GM23248 (cell line): ENCODE measurements around the gene DAB1. TPM values are rescaled to one million over a fixed set of nuclear protein-coding genes. Genes with fewer than 3 reads are reported as not detected.

ENCODE experiments used
- DNase-seq: peaks from one replicate; pipeline ENCODE4 v3.0.0-alpha.2; 2015
- H2AFZ ChIP-seq: fragments of 200-600 bp; sonication (generic); 2 replicates; pipeline ENCODE4 v1.6.1; 2016; ENCODE audit warnings: antibody characterized with exemption
- H3F3A ChIP-seq: fragments of 200-600 bp; sonication (generic); 2 replicates; pipeline ENCODE4 v1.6.1; 2016; ENCODE audit warnings: mild to moderate bottlenecking, antibody characterized with exemption, mixed run types; ENCODE audit not compliant: insufficient read depth
- H3K27ac ChIP-seq: fragments of 200-600 bp; sonication (generic); 2 replicates; pipeline ENCODE4 v1.5.1; 2016; ENCODE audit warnings: mild to moderate bottlenecking
- H3K27me3 ChIP-seq: fragments of 200-600 bp; sonication (generic); replicated peaks from 2 replicates; pipeline ENCODE4 v1.6.1; 2016; ENCODE audit warnings: mild to moderate bottlenecking; ENCODE audit not compliant: insufficient read depth
- H3K36me3 ChIP-seq: fragments of 200-600 bp; sonication (generic); 2 replicates; pipeline ENCODE4 v1.6.1; 2016; ENCODE audit warnings: low read depth, mild to moderate bottlenecking
- H3K4me1 ChIP-seq: fragments of 200-600 bp; sonication (generic); 2 replicates; pipeline ENCODE4 v1.6.1; 2016; ENCODE audit warnings: mild to moderate bottlenecking; ENCODE audit not compliant: insufficient read depth
- H3K4me2 ChIP-seq: fragments of 200-600 bp; sonication (generic); one replicate; pipeline ENCODE4 v1.6.1; 2016; ENCODE audit warnings: mild to moderate bottlenecking; ENCODE audit not compliant: unreplicated experiment
- H3K4me3 ChIP-seq: fragments of 200-600 bp; sonication (generic); 2 replicates; pipeline ENCODE4 v1.5.1; 2016; ENCODE audit warnings: mild to moderate bottlenecking
- H3K79me2 ChIP-seq: fragments of 200-600 bp; sonication (generic); 2 replicates; pipeline ENCODE4 v1.6.1; 2016; ENCODE audit warnings: mild to moderate bottlenecking; ENCODE audit not compliant: insufficient read depth
- H3K9ac ChIP-seq: fragments of 200-600 bp; sonication (generic); 2 replicates; pipeline ENCODE4 v1.6.1; 2016; ENCODE audit warnings: mild to moderate bottlenecking
- H3K9me2 ChIP-seq: fragments of 200-600 bp; sonication (generic); 2 replicates; pipeline ENCODE4 v1.6.1; 2016; ENCODE audit warnings: mixed run types, mild to moderate bottlenecking, moderate library complexity; ENCODE audit not compliant: insufficient read depth
- H3K9me3 ChIP-seq: fragments of 200-600 bp; sonication (generic); one replicate; pipeline ENCODE4 v1.6.1; 2017; ENCODE audit warnings: low read depth
- H4K20me1 ChIP-seq: fragments of 200-600 bp; sonication (generic); 2 replicates; pipeline ENCODE4 v1.6.0; 2016; ENCODE audit not compliant: insufficient read depth
- EZH2 ChIP-seq: fragments of 200-600 bp; sonication (generic); IDR thresholded peaks from 2 replicates; pipeline ENCODE4 v1.6.1; 2018; ENCODE audit warnings: antibody characterized with exemption, mild to moderate bottlenecking; ENCODE audit not compliant: insufficient read depth, poor library complexity, severe bottlenecking
- EZH2phosphoT487 ChIP-seq: fragments of 200-600 bp; sonication (generic); IDR thresholded peaks from 2 replicates; pipeline ENCODE4 v1.6.1; 2018; ENCODE audit warnings: antibody characterized with exemption, moderate library complexity, mild to moderate bottlenecking, low read depth; ENCODE audit not compliant: insufficient read depth
- WGBS, 2 experiments: methylation state at CpG; one replicate each; pipeline ENCODE4 v1.1.6; 2015 to 2017; ENCODE audit warnings: low lambda C conversion rate in 2 of 2, low coverage in 1 of 2; ENCODE audit errors: missing lambda C conversion rate in 2 of 2; 5-methylcytosine and 5-hydroxymethylcytosine counted together
- in situ Hi-C: fragments of 300-500 bp; cut with MboI; formaldehyde crosslinking; loops from 2 replicates; pipeline ENCODE4 v1.15.0; 2020
- polyA plus RNA-seq: library from polyadenylated mRNA; unstranded; fragments of >200 nt; fragmentation: Nextera tagmentation; extraction: Ambion mirVana; gene quantifications from 2 replicates; pipeline ENCODE4 v1.2.1, GENCODE V29; 2016
- total RNA-seq: library from RNA; depleted of rRNA; stranded (reverse); fragments of >200 nt; shearing (Covaris generic); gene quantifications from 2 replicates; pipeline ENCODE4 v1.2.3, GENCODE V29; 2014

The DAB1 gene
- total and polyA plus RNA-seq, 2 experiments from 2014 or later: 0.11 to 0.39 TPM

GRCh38 chr1:56979986-56980755, 443.7 kb downstream of the DAB1 start:
- Histone ChIP-seq H3K27ac (no peak overlapping the region), H2AFZ (no peak overlapping the region), H3K79me2 (no peaks in the 10 kb centered on the region), H4K20me1 (no peaks in the 10 kb centered on the region), H3K36me3 (no peaks in the 10 kb centered on the region), H3K4me2 (no peak overlapping the region), H3F3A (no peaks in the 10 kb centered on the region), H3K9me3 (no peaks in the 10 kb centered on the region), H3K4me1 (no peaks in the 10 kb centered on the region), H3K9ac (no peak overlapping the region), H3K4me3 (no peak overlapping the region), H3K9me2 (no peaks in the 10 kb centered on the region), H3K27me3 (no peaks in the 10 kb centered on the region; the same call in 1 of the 2 replicates)
- TF ChIP-seq EZH2phosphoT487: no peak
- no peak for TF ChIP-seq EZH2
- in situ Hi-C loops: loop anchor here (10.0 kb wide), 1 partner anchor 145 kb away; no protein-coding TSS in a partner anchor
- WGBS, 2 experiments: 10 to 12% methylated on average over 4 of the region's 4 CpGs
- no peak for DNase-seq

- no peaks in the 10 kb centered on the region for H3K36me3 ChIP-seq
- no peaks in the 10 kb centered on the region for H3K9me2 ChIP-seq
- no peaks in the 10 kb centered on the region for H3K4me1 ChIP-seq
- 69 to 70% methylated on average over 5 of the region's 5 CpGs for WGBS, 2 experiments
- H3K79me2 ChIP-seq: no peaks in the 10 kb centered on the region
- H3K27ac ChIP-seq: no peak overlapping the region
- no peak overlapping the region for H3K4me2 ChIP-seq
- no peaks in the 10 kb centered on the region for H3F3A ChIP-seq
- H3K9me3 ChIP-seq: no peaks in the 10 kb centered on the region
- no peak overlapping the region for H3K4me3 ChIP-seq
- no peak for TF ChIP-seq EZH2phosphoT487
- TF ChIP-seq EZH2: no peak
- in situ Hi-C loops: loop anchor here (10.0 kb wide), 1 partner anchor 144 kb away; no protein-coding TSS in a partner anchor
- H4K20me1 ChIP-seq: no peaks in the 10 kb centered on the region
- no peak overlapping the region for H3K9ac ChIP-seq
- no peak for DNase-seq
- no peak overlapping the region for H2AFZ ChIP-seq
- no peaks in the 10 kb centered on the region; the same call in 1 of the 2 replicates for H3K27me3 ChIP-seq
Measured at GRCh38 chr1:56978819-56979218, 445.0 kb downstream of the DAB1 start.

DNA sequence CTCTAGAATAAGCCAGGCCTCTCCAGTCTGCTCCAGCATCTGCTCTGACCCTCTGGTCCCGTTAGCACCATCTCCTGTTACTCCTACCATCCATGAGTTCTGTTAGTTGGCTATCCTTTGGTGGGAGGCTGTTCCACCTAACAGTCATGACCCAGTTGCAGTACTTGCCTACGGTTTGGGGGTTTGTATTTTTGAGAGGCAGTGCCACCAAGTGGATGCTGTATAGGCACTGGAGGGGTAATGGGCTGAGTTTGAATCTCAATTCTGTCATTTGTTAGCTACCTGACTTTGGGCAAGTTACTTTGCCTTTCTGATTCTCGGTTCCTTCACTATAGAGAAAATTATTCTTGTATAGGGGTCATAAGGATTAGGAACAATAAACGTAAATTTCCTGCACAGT, 445.9 kb downstream of the DAB1 start:
- TF ChIP-seq EZH2phosphoT487 (no peak), EZH2 (no peak)
- no peak overlapping the region for H3K9ac ChIP-seq
- H3K27ac ChIP-seq: no peak overlapping the region
- no peaks in the 10 kb centered on the region for H3K79me2 ChIP-seq
- in situ Hi-C loops: loop anchor here (10.0 kb wide), 1 partner anchor 143 kb away; no protein-coding TSS in a partner anchor
- 48 to 52% methylated on average over 4 of the region's 4 CpGs for WGBS, 2 experiments
- no peak overlapping the region for H2AFZ ChIP-seq
- H3K9me3 ChIP-seq: no peaks in the 10 kb centered on the region
- no peaks in the 10 kb centered on the region for H3K9me2 ChIP-seq
- no peak overlapping the region for H3K4me3 ChIP-seq
- no peaks in the 10 kb centered on the region; the same call in 1 of the 2 replicates for H3K27me3 ChIP-seq
- no peaks in the 10 kb centered on the region for H4K20me1 ChIP-seq
- no peak overlapping the region for H3K4me2 ChIP-seq
- H3K4me1 ChIP-seq: no peaks in the 10 kb centered on the region
- no peak for DNase-seq
- no peaks in the 10 kb centered on the region for H3F3A ChIP-seq
- H3K36me3 ChIP-seq: no peaks in the 10 kb centered on the region

DNA sequence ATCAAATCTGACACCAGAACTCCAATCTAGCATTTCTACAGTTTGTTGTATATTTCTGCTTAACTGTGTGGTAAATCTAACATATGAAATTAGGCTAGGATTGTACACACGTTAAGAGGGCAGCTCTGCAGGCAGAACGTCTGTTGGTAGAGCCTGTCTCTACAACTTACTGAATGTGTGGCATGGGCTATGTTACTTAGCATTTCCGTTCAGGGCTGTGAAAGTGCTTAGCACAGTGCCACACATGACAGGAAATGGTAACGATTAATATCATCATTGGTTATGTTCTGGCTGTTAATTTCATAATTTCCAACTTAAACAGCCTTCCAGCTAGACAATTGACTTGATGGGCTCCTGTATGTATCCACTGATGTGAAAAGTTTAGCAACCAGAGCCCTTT, 448.4 kb downstream of the DAB1 start:
- DNase-seq: no peak
- Histone ChIP-seq H3K27me3 (no peaks in the 10 kb centered on the region; the same call in 1 of the 2 replicates), H4K20me1 (no peaks in the 10 kb centered on the region), H3K9me3 (no peaks in the 10 kb centered on the region), H3K9me2 (no peaks in the 10 kb centered on the region), H3K79me2 (no peaks in the 10 kb centered on the region), H3F3A (no peaks in the 10 kb centered on the region), H3K27ac (no peak overlapping the region), H3K4me1 (no peaks in the 10 kb centered on the region), H3K4me3 (no peak overlapping the region), H2AFZ (no peak overlapping the region), H3K36me3 (no peaks in the 10 kb centered on the region), H3K9ac (no peak overlapping the region), H3K4me2 (no peak overlapping the region)
- no peak for TF ChIP-seq EZH2
- TF ChIP-seq EZH2phosphoT487: no peak
- 41 to 50% methylated on average over 4 of the region's 4 CpGs for WGBS, 2 experiments
- in situ Hi-C loops: loop anchor here (10.0 kb wide), 1 partner anchor 141 kb away; no protein-coding TSS in a partner anchor
